CD4-positive, alpha-beta T cell (primary cell): ENCODE measurements around the gene OR2T5. TPM values are rescaled to one million over a fixed set of nuclear protein-coding genes. Genes with fewer than 3 reads are reported as not detected.

Source experiments
- total RNA-seq, 174 experiments: library from RNA in 2 of 174; stranded (reverse) in 2 of 174; gene quantifications; one replicate each; pipeline ENCODE4 v1.2.3 and lab custom pipeline; 2021 to 2026

OR2T5 gene
- total RNA-seq, 2 experiments from 2014 or later = not detected

Other genes with a start within 250 kb of the OR2T5 start
- gene OR2T33, start 210.6 kb upstream of the OR2T5 start, total RNA-seq = under 1 TPM in 1 of 2 experiments, not detected in 1; 0.25 TPM
- not detected for gene OR2T12, start 185.2 kb upstream of the OR2T5 start, total RNA-seq
- not detected for gene OR2M7, start 164.0 kb upstream of the OR2T5 start, total RNA-seq
- not detected for gene OR14C36, start 139.8 kb upstream of the OR2T5 start, total RNA-seq
- not detected for gene OR2T4, start 126.9 kb upstream of the OR2T5 start, total RNA-seq
- not detected for gene OR2T6, start 112.8 kb upstream of the OR2T5 start, total RNA-seq
- not detected for gene OR2T1, start 85.5 kb upstream of the OR2T5 start, total RNA-seq
- gene OR2T2, start 43.0 kb upstream of the OR2T5 start, total RNA-seq = not detected
- not detected for gene OR2T3, start 15.2 kb upstream of the OR2T5 start, total RNA-seq
- gene OR2G6, start 19.5 kb downstream of the OR2T5 start, total RNA-seq = not detected
- gene OR2T29, start 74.2 kb downstream of the OR2T5 start, total RNA-seq = not detected
- not detected for gene OR2T34, start 86.2 kb downstream of the OR2T5 start, total RNA-seq
- gene OR2T10, start 109.1 kb downstream of the OR2T5 start, total RNA-seq = not detected
- gene OR2T11, start 146.5 kb downstream of the OR2T5 start, total RNA-seq = not detected
- not detected for gene OR2T35, start 156.7 kb downstream of the OR2T5 start, total RNA-seq
- gene OR2T27, start 166.9 kb downstream of the OR2T5 start, total RNA-seq = not detected
- gene OR14I1, start 214.2 kb downstream of the OR2T5 start, total RNA-seq = not detected